Neural cell (in vitro differentiated cells): ENCODE results near the gene SEC16A. TPM values are rescaled to one million over a fixed set of nuclear protein-coding genes. Genes with fewer than 3 reads are reported as not detected.

Experiments used
- H2AFZ ChIP-seq: fragments of 200-600, 300-800 bp; sonication (generic), shearing (Covaris generic); 2 replicates; pipeline ENCODE4 v1.6.0; 2014; ENCODE audit warnings: low read depth, mild to moderate bottlenecking, antibody characterized with exemption, low read length, moderate library complexity
- H3F3A ChIP-seq: fragments of 200-600 bp; shearing (Covaris generic); 2 replicates; pipeline ENCODE4 v1.6.1; 2016; ENCODE audit warnings: mild to moderate bottlenecking, moderate library complexity, mixed read lengths, antibody characterized with exemption, low read length; ENCODE audit not compliant: insufficient read depth, poor library complexity, severe bottlenecking
- H3K27ac ChIP-seq: fragments of 200-600, 300-800 bp; sonication (generic), shearing (Covaris generic); 2 replicates; pipeline ENCODE4 v1.5.1; 2014; ENCODE audit warnings: mild to moderate bottlenecking, low read length, moderate library complexity
- H3K27me3 ChIP-seq: fragments of 300-800, 200-600 bp; sonication (generic), shearing (Covaris generic); 2 replicates; pipeline ENCODE4 v1.6.0; 2014; ENCODE audit warnings: mild to moderate bottlenecking, low read depth, low read length, moderate library complexity; ENCODE audit not compliant: insufficient read depth
- H3K36me3 ChIP-seq: fragments of 300-800, 200-600 bp; sonication (generic), shearing (Covaris generic); 2 replicates; pipeline ENCODE4 v1.5.1; 2014; ENCODE audit warnings: mild to moderate bottlenecking, antibody characterized with exemption, low read length, moderate library complexity; ENCODE audit not compliant: insufficient read depth
- H3K4me2 ChIP-seq: fragments of 300-800, 200-600 bp; sonication (generic), shearing (Covaris generic); 2 replicates; pipeline ENCODE4 v1.6.0; 2014; ENCODE audit warnings: mild to moderate bottlenecking, low read length
- H3K4me3 ChIP-seq: fragments of 300-800, 200-600 bp; sonication (generic), shearing (Covaris generic); 2 replicates; pipeline ENCODE4 v1.5.1; 2014; ENCODE audit warnings: mild to moderate bottlenecking, low read length, moderate library complexity
- H3K79me2 ChIP-seq: fragments of 200-600 bp; shearing (Covaris generic); replicated peaks from 2 replicates; pipeline ENCODE4 v1.6.0; 2014; ENCODE audit warnings: mild to moderate bottlenecking, low read length, moderate library complexity; ENCODE audit not compliant: insufficient read depth
- H3K9ac ChIP-seq: fragments of 300-800, 200-600 bp; sonication (generic), shearing (Covaris generic); 2 replicates; pipeline ENCODE4 v1.6.1; 2016; ENCODE audit warnings: mild to moderate bottlenecking, low read length, mixed read lengths
- H3K9me2 ChIP-seq: fragments of 200-600 bp; shearing (Covaris generic); 2 replicates; pipeline ENCODE4 v1.6.1; 2016; ENCODE audit warnings: mild to moderate bottlenecking, low read length, mixed read lengths; ENCODE audit not compliant: insufficient read depth
- H3K9me3 ChIP-seq: fragments of 200-600, 300-800 bp; sonication (generic), shearing (Covaris generic); 2 replicates; pipeline ENCODE4 v1.6.1; 2016; ENCODE audit warnings: mild to moderate bottlenecking, mixed run types, low read length, moderate library complexity, mixed read lengths
- H4K20me1 ChIP-seq: fragments of 200-600 bp; shearing (Covaris generic); 2 replicates; pipeline ENCODE4 v1.6.1; 2016; ENCODE audit warnings: mild to moderate bottlenecking, mixed run types; ENCODE audit not compliant: insufficient read depth
- CTCF ChIP-seq: fragments of 450-650 bp; IDR thresholded peaks from 2 replicates; pipeline ENCODE4 v1.5.1; 2014; ENCODE audit warnings: antibody characterized with exemption, mild to moderate bottlenecking, moderate library complexity; ENCODE audit not compliant: poor library complexity, severe bottlenecking
- EP300 ChIP-seq: fragments of 450-650 bp; conservative IDR thresholded peaks from 2 replicates; pipeline ENCODE4 v1.6.1; 2014; ENCODE audit warnings: antibody characterized with exemption, mild to moderate bottlenecking, moderate library complexity; ENCODE audit not compliant: poor library complexity, severe bottlenecking
- EZH2 ChIP-seq: fragments of 200-600, 300-800 bp; shearing (Covaris generic), sonication (generic); IDR thresholded peaks from 2 replicates; pipeline ENCODE4 v1.6.1; 2014; ENCODE audit warnings: antibody characterized with exemption, low read length, borderline replicate concordance, mild to moderate bottlenecking; ENCODE audit not compliant: insufficient read depth, poor library complexity, severe bottlenecking
- MXI1 ChIP-seq: fragments of 450-650 bp; conservative IDR thresholded peaks from 2 replicates; pipeline ENCODE4 v1.6.1; 2014; ENCODE audit warnings: antibody characterized with exemption, mild to moderate bottlenecking; ENCODE audit not compliant: poor library complexity, severe bottlenecking
- POLR2AphosphoS5 ChIP-seq: IDR thresholded peaks from 2 replicates; pipeline ENCODE4 v1.6.1; 2012
- RAD21 ChIP-seq: fragments of 450-650 bp; conservative IDR thresholded peaks from 2 replicates; pipeline ENCODE4 v1.6.1; 2014; ENCODE audit warnings: antibody characterized with exemption, mild to moderate bottlenecking, moderate library complexity
- REST ChIP-seq: IDR thresholded peaks from 2 replicates; pipeline ENCODE4 v1.6.1; 2012; ENCODE audit warnings: borderline replicate concordance
- SMC3 ChIP-seq: fragments of 450-650 bp; conservative IDR thresholded peaks from 2 replicates; pipeline ENCODE4 v1.6.1; 2014; ENCODE audit warnings: antibody characterized with exemption, mild to moderate bottlenecking, moderate library complexity; ENCODE audit not compliant: poor library complexity
- TAF1 ChIP-seq: IDR thresholded peaks from 2 replicates; pipeline ENCODE4 v1.6.1; 2012; ENCODE audit warnings: low read depth
- polyA plus RNA-seq: library from polyadenylated mRNA; depleted of rRNA; stranded (reverse); fragments of >200 nt; gene quantifications from 2 replicates; pipeline ENCODE4 v1.2.3, GENCODE V29; 2014

SEC16A gene
- polyA plus RNA-seq, 1 donor from 2014 or later, result 15.4 TPM

- Histone ChIP-seq H3K9me3 (no peaks in the 10 kb centered on the region), H4K20me1 (peaks cover 7% of the 10 kb centered on the region), H3K9me2 (no peaks in the 10 kb centered on the region), H2AFZ (no peak overlapping the region), H3K36me3 (peaks cover 2% of the 10 kb centered on the region), H3K79me2 (peaks cover 15% of the 10 kb centered on the region), H3K4me2 (no peak overlapping the region), H3K27me3 (no peaks in the 10 kb centered on the region), H3K27ac (no peak overlapping the region), H3F3A (no peaks in the 10 kb centered on the region), H3K4me3 (no peak overlapping the region), H3K9ac (no peak overlapping the region)
- TF ChIP-seq RAD21, result no peak
- no peak for TF ChIP-seq CTCF
- TF ChIP-seq POLR2AphosphoS5, result no peak
- TF ChIP-seq MXI1, result no peak
Observed at GRCh38 chr9:136472640-136473353, 10.0 kb downstream of the SEC16A start.

- H3K4me3 ChIP-seq, result no peak overlapping the region
- peaks cover 7% of the 10 kb centered on the region for H4K20me1 ChIP-seq
- peaks cover 4% of the 10 kb centered on the region for H3K36me3 ChIP-seq
- peaks cover 10% of the 10 kb centered on the region for H3K79me2 ChIP-seq
- no peak overlapping the region for H3K9ac ChIP-seq
- H3K27me3 ChIP-seq, result no peaks in the 10 kb centered on the region
- no peak overlapping the region for H2AFZ ChIP-seq
- TF ChIP-seq POLR2AphosphoS5 (no peak), TAF1 (no peak), REST (no peak), EZH2 (no peak), CTCF (no peak), EP300 (no peak), MXI1 (no peak), RAD21 (no peak), SMC3 (no peak)
- no peak overlapping the region for H3K27ac ChIP-seq
- no peaks in the 10 kb centered on the region for H3F3A ChIP-seq
- H3K9me2 ChIP-seq, result no peaks in the 10 kb centered on the region
- no peaks in the 10 kb centered on the region for H3K9me3 ChIP-seq
- H3K4me2 ChIP-seq, result no peak overlapping the region
Observed at GRCh38 chr9:136471802-136472487, 10.9 kb downstream of the SEC16A start.
